ENCODE data around the gene RHBDF2.
"Not testable (repeated sequence)": the region's sequence is repeated elsewhere in the genome, so short reads cannot be mapped to it uniquely, and the experiment has no call there.

Gene RHBDF2

GRCh38 chr17:76538281-76538931 is 37.2 kb upstream of the RHBDF2 start:
- no peak for DNase-seq (ENCODE audit: low read depth)

DNA sequence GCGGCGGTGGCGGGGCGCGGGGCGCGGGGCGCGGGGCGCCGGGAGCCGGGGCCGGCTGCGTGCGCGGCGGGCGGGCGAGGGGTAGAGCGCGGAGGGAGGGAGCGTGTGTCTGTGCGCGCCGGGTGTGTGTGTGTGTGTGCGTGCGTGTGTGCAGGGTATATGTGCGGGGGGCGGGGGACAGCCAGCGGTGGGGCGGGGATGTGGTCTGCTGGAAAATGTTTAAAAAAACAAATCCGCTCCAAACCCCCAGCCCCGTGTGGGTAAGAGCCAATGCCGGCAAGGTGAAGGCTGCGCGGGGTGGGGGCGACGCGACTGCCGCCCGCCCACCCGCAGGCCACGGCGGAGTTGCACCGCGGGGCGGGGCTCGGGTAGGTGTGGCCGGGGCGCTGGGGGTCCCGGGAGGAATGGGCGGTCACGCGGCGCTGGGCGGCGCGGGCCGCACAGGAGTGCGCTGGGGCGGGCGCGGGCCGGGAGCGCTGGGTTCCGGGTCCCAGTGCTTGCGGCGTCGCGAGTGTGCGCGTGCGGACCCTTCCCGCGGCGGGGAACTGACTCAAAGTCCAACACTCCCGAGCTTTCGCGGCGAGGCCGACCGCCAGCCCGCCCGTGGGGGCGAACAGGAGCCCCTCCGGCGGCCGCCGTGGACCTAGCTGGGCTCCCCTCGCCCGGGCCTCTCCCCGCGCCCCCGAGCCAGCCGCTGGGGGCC is 36.5 kb upstream of the RHBDF2 start, which contains the start of gene CYGB:
TSS of gene CYGB (minus strand) at position 132 of the 703 bp plus-strand sequence. CDS start 167 bp downstream, outside the sequence.
- no peak for DNase-seq (ENCODE audit: low read depth)

GRCh38 chr17:76537288-76537577 is 36.0 kb upstream of the RHBDF2 start:
- no peak for DNase-seq (ENCODE audit: low read depth)

- no peak for DNase-seq (ENCODE audit: low read depth)
Observed at GRCh38 chr17:76536511-76537287, 35.5 kb upstream of the RHBDF2 start.

DNA sequence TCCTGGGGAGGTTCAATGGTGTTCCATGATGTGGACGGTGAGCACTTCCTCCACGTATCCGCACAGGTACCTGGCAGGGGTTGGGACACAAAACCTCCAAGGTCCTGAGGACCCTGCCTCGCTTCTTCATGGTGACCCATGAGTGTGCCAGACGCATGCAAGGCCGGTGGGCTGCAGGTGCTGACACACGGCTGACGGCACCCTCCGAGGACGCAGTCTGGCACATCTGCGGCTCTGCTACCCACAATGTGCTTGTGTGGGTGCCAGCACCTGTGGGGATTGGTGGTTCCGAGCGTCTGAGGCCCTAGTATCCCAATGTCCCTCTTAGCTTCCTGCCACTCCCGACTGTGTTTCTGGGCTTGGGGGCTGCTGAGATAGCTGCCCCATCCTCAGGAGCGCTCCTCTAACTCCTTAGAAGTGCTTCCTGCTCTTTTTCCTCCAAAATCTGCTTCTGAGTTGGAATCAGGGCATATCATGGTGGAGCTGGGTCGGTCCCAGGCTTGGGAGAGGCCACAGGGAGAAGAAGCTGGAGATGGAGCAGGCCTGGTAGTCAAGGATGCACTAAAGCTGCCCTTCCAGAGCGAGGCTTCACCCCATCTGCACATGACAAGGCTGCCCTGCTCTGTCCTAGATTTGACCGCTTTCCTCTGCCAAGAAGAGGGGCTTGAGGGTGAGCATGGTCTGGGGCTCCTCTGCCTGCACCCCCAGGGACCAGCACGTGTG is 34.7 kb upstream of the RHBDF2 start:
- DNase-seq (ENCODE audit: low read depth), result no peak

GRCh38 chr17:76534831-76535732 is 33.9 kb upstream of the RHBDF2 start:
- DNase-seq (ENCODE audit: low read depth), result no peak

GRCh38 chr17:76533640-76534359 is 32.6 kb upstream of the RHBDF2 start:
- DNase-seq (ENCODE audit: low read depth), result not testable (repeated sequence)

- DNase-seq (ENCODE audit: low read depth), result no peak
Observed at GRCh38 chr17:76532072-76532651, 30.9 kb upstream of the RHBDF2 start.

DNA sequence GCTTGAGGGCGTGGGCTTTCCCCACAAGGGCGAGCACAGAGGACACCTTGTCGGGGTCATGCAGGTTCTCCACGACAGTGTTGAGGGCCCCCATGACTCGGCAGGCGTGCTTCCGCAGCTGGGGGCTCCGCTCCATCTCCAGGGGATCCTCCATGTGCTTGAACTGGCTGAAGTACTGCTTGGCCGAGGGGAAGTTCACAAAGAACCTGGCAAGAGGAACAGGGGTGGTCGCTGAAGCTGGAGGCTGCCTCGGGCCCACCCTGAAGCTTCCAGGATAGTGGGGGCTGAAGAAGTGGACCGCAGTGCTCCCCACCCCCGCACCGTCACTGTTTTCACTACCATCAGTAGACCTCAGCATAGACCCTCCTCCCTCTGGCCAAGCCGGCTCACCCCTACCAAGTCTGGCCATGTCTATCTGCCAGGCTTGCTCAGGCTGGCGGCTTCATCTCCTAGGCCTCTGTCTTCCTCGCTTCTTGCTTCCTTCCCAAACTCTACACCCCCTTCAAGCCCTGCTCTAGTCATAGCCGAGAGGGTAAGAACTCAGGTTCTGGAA is 30.3 kb upstream of the RHBDF2 start:
- DNase-seq (ENCODE audit: low read depth), result no peak

GRCh38 chr17:76530811-76531485 is 29.7 kb upstream of the RHBDF2 start:
- no peak for DNase-seq (ENCODE audit: low read depth)

DNA sequence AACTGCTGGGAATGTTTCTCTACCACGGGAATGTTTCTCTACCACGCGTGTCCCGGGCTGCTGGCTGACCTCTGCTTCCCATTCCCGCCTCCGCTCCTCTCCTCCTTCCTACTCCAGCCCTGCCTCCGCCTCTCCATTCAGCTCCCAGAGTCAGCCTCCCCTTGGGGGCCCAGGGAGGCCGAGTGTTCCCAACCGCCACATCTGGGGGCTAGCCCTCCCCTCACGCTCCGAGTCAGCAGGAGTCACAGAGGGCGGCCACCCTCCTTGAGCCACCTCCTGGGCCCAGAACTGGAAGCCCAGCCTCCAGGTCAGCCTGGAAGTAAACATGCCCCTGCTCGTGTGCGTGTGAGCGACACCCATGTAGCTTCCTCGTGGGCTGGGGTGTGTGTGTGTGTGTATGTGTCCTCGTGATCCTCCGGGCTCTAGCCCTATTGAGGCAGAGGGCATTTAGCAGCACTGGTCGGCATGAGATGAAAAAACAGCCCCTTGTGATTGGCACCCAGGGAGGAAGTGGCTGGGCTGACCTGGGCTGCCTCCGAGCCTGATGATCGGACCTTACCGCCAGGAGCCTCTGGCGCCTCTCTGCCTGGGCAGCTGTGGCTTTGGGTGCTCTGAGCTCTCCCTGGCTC is 29.0 kb upstream of the RHBDF2 start:
- no peak for DNase-seq (ENCODE audit: low read depth)

- no peak for DNase-seq (ENCODE audit: low read depth)
Observed at GRCh38 chr17:76529224-76530094, 28.2 kb upstream of the RHBDF2 start.

DNA sequence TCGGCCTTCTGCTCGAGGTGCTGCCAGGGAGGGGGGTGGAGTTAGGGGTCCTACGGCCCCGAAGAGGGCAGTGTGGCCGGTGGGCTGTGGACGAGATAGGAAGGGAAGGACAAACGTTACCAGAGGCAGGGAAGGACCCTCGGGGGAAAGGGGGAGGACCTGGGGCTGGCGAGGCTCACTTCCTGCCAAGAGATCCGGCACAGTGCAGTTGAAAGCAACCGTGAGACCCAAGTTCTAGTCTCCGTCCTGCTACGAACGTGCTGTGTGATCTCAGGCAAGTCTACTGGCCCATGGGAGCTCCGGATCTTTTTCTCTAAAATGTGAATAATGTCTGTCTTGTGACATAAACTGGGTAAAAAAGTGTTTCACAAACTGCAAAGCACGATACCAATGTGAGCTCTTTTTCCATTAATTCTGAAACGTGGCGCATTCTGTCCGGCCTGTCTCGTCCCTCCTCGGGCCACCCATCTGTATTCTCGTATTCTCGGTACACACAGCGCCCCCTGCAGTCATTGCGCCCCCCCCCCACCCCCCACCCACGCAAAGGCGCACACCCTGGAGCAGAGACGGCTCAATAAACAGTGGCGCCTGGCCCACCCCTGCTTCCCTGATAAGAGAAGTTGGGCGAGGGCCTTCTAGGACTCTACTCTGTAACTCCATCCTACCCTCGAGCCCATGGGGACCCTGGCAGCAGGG is 27.5 kb upstream of the RHBDF2 start:
- DNase-seq (ENCODE audit: low read depth), result no peak

DNA sequence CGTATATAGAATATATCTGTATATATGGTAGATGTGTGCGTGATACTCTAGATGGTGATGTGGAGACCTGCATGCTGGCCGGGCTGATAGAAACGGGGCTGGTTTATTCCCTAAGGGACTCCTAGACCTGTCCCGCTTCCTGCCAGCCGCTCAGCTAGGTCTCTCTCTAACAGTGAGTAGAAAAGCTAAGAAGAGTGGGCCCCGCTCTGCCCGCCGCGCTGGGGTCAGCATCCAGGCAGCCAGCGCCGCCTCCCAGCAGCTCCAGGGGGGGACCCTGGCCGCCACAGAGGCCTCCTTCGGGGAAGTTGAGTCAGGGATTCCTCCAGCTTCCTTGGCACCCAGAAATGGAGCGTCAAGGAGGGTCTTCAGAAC is 26.9 kb upstream of the RHBDF2 start:
- DNase-seq (ENCODE audit: low read depth), result no peak

GRCh38 chr17:76527430-76528111 is 26.3 kb upstream of the RHBDF2 start:
- no peak for DNase-seq (ENCODE audit: low read depth)

DNA sequence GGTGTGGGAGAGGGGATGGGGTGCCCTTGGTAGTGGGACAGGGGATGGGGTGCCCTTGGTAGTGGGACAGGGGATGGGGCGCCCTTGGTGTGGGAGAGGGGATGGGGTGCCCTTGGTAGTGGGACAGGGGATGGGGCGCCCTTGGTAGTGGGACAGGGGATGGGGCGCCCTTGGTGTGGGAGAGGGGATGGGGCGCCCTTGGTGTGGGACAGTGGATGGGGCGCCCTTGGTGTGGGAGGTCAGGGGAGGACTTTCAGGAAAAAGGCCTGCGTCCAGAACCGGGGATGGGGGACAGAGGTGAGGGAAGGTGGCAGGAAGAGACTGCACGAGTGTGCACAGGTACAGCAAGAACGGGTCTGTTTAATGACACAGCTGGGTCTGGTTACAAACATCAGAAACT is 25.8 kb upstream of the RHBDF2 start:
- DNase-seq (ENCODE audit: low read depth), result not testable (repeated sequence)

DNA sequence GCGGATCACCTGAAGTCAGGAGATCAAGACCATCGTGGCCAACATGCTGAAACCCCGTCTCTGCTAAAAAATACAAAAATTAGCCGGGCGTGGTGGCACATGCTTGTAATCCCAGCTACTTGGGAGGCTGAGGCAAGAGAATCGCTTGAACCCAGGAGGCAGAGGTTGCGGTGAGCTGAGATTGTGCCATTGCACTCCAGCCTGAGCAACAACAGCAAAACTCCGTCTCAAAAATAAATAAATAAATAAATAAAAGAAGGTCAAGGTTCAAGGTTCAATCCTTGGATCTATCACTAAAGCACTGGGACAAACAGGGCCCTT is 24.2 kb upstream of the RHBDF2 start:
- not testable (repeated sequence) for DNase-seq (ENCODE audit: low read depth)
